Psoas muscle (tissue), 8 donors: Measurements from ENCODE around the gene OTUD3. TPM values are rescaled to one million over a fixed set of nuclear protein-coding genes. Genes with fewer than 3 reads are reported as not detected.

Source experiments
- ATAC-seq, 4 donors: fragments of 200-7000 bp; cut with Tn5 transposase; one replicate each; pipeline ENCODE4 v1.9.1; 2020; ENCODE audit warnings: moderate library complexity in 3 of 4, mild to moderate bottlenecking in 2 of 4
- DNase-seq, 2 donors: peaks; one replicate each; pipeline ENCODE4 v3.0.0-alpha.2; 2020
- H3K27ac ChIP-seq: fragments of 200-600 bp; one replicate; pipeline ENCODE4 v1.8.0; 2022
- H3K27me3 ChIP-seq, 3 donors: fragments of 200-600 bp in 1 of 3; one replicate each; pipeline versions ENCODE4 v1.6.1 to v1.8.0; 2013 to 2022; ENCODE audit warnings: low read length in 2 of 3, mild to moderate bottlenecking in 2 of 3, moderate library complexity in 1 of 3; ENCODE audit not compliant: insufficient read depth in 3 of 3
- H3K36me3 ChIP-seq, 2 donors: fragments of 200-600 bp in 1 of 2; one replicate each; pipeline versions ENCODE4 v1.6.1 to v1.8.0; 2013 to 2022; ENCODE audit warnings: low read depth in 1 of 2, mild to moderate bottlenecking in 1 of 2, moderate library complexity in 1 of 2; ENCODE audit not compliant: insufficient read depth in 1 of 2
- H3K4me1 ChIP-seq: fragments of 200-600 bp; one replicate; pipeline ENCODE4 v1.8.0; 2022
- H3K4me3 ChIP-seq: fragments of 200-600 bp; one replicate; pipeline ENCODE4 v1.8.0; 2022; ENCODE audit warnings: mild to moderate bottlenecking
- H3K9me3 ChIP-seq: fragments of 200-600 bp; one replicate; pipeline ENCODE4 v1.8.0; 2022
- WGBS, 3 donors: extraction: QIAGEN DNeasy Blood & Tissue Kit; methylation state at CpG; one replicate each; pipeline versions ENCODE4 v1.1.6 to v1.1.7; 2013; 5-methylcytosine and 5-hydroxymethylcytosine counted together
- intact Hi-C, 2 donors: fragments of 100-400 bp; cut with DNase I; formaldehyde crosslinking; loops; one replicate each; pipeline versions ENCODE4 v1.11.0 to v1.14.2; 2022
- polyA plus RNA-seq, 3 donors: library from polyadenylated mRNA; stranded (reverse); fragments of 200-250 nt; gene quantifications; one replicate each; pipeline ENCODE4 v1.2.3, GENCODE V29; 2013
- total RNA-seq, 4 donors: library from RNA; stranded (reverse); fragmentation: NEBNext Ultra II Directional in 2 of 4; extraction: Animal tissue kit (Norgen Biotek cat#: 25700) in 2 of 4; gene quantifications; one replicate each; pipeline versions ENCODE4 v1.2.1 to v1.2.4, GENCODE V29; 2021 to 2023
- TF ChIP-seq, protein P1 (sequence below): fragments of 200-600 bp; IDR thresholded peaks from one replicate; pipeline ENCODE4 v1.8.0; 2022; ENCODE audit warnings: antibody characterized with exemption
- donor health status: healthy with polysubstance abuse.
- donor health status: DM: no; HTN: no; CAD: no; lungs with moderate emphysema.
- donor health status: Bipolar disorder and iron deficiency.
- donor health status: healthy.
- donor health status: DM: yes; HTN: yes; CAD: no.
- donor health status: DM: no; HTN: no; CAD: no.
- donor health status: DM: no; HTN: no; CAD: no.
- donor health status: DM: yes; HTN: yes; CAD: no.

The OTUD3 gene
- total and polyA plus RNA-seq, 7 donors = 2.3 to 7.6 (median 6.1) TPM

DNA sequence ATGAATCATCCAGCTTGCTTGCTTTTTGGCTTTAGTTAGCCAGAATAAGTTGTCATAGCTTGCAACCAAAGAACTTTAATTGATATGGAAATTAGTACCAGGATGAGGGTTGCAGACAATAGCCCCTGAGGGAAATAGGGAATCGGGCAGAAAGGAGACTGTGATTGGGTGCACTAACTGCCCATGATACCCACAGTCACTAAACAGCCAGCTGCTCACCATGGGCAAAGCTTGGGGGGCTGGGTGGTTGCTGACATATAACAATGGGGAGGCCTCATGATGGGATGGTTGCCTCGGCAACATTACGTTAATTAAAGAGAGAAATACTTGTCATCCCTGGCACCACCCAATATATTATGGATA, 59.0 kb downstream of the OTUD3 start:
- DNase-seq (no peak), ATAC-seq (no peak)
- Histone ChIP-seq H3K36me3 (no peaks in the 10 kb centered on the region), H3K27me3 (peaks cover 0 to 3% (median 0%) of the 10 kb centered on the region in 3 donors), H3K4me3 (no peak overlapping the region), H3K4me1 (no peaks in the 10 kb centered on the region), H3K9me3 (no peaks in the 10 kb centered on the region), H3K27ac (no peak overlapping the region)
- intact Hi-C loops = no loop called here
- TF ChIP-seq, protein P1, sequence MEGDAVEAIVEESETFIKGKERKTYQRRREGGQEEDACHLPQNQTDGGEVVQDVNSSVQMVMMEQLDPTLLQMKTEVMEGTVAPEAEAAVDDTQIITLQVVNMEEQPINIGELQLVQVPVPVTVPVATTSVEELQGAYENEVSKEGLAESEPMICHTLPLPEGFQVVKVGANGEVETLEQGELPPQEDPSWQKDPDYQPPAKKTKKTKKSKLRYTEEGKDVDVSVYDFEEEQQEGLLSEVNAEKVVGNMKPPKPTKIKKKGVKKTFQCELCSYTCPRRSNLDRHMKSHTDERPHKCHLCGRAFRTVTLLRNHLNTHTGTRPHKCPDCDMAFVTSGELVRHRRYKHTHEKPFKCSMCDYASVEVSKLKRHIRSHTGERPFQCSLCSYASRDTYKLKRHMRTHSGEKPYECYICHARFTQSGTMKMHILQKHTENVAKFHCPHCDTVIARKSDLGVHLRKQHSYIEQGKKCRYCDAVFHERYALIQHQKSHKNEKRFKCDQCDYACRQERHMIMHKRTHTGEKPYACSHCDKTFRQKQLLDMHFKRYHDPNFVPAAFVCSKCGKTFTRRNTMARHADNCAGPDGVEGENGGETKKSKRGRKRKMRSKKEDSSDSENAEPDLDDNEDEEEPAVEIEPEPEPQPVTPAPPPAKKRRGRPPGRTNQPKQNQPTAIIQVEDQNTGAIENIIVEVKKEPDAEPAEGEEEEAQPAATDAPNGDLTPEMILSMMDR = no peak
- 90 to 92% (median 90%) methylated on average over 3 of the region's 3 CpGs for WGBS, 3 donors

DNA sequence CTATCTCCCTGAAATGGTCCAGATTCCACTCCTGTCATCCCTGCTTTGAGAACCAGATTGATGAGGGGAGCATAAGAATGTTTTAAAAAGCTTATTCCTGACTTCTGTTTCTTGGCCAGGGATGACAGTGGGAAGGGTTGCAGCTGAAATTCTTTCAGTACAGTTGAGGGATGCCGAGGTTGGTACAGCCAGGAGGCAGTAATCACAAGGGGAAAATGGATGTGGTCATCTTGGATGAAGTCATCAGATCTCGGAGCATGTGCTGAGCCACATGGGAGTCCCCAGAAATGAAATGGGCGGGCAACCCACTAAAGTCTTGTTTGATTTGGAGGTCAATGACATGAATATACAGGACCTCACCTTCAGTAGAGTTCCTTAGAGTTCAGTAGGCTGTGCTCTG, 59.9 kb downstream of the OTUD3 start:
- intact Hi-C loops = no loop called here
- WGBS, 3 donors = 47 to 63% (median 59%) methylated on average over 3 of the region's 3 CpGs
- Histone ChIP-seq H3K27me3 (peaks cover 0 to 3% (median 3%) of the 10 kb centered on the region in 3 donors), H3K27ac (no peak overlapping the region), H3K4me3 (no peak overlapping the region), H3K36me3 (no peaks in the 10 kb centered on the region), H3K9me3 (no peaks in the 10 kb centered on the region), H3K4me1 (no peaks in the 10 kb centered on the region)
- no peak for ATAC-seq
- DNase-seq = no peak
- TF ChIP-seq, protein P1 = no peak

DNA sequence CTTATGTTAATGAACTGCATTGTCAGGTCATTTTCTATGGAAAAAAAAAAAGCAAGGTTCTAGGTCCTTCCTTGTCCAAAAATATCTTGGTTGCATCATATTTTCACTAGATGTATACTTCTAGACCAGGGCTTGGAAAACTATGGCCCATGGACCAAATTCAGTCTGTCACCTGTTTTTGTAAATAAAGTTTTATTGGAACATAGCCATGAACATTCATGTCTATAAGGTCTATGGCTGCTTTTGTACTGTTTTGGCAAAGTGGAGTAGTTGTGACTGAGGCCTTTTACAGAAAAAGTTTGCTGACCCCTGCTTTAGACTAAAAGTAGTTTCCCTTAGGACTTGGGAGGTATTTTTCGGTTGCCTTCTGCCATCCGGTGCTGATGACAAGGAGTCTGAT, 60.5 kb downstream of the OTUD3 start:
- intact Hi-C loops = no loop called here
- Histone ChIP-seq H3K27ac (no peak overlapping the region), H3K9me3 (no peaks in the 10 kb centered on the region), H3K27me3 (peaks cover 0 to 5% (median 3%) of the 10 kb centered on the region in 3 donors), H3K36me3 (no peaks in the 10 kb centered on the region), H3K4me3 (no peak overlapping the region), H3K4me1 (no peaks in the 10 kb centered on the region)
- ATAC-seq (no peak), DNase-seq (no peak)
- WGBS, 3 donors = 82 to 88% (median 85%) methylated on average over 2 of the region's 2 CpGs
- TF ChIP-seq, protein P1 = no peak

DNA sequence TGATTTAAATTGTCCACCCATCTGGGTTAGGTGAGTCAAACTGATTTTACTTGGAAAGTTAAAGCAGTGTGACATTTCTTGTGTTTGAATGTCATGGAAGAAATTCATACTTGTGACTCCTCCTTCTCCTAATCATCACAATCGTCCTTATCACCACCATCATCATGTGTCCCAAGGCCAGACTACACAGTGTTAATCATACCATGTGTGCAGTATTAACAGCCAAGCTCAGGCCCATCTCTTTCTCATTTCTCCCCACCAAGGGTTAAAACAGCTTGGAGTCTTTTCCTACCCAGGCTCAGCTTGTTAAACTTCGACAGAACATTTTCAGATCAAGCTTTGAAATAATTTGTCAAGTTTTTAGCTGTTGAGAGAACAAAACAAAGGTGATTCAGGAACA, 63.7 kb downstream of the OTUD3 start:
- WGBS, 3 donors = 42 to 47% (median 46%) methylated on average over 2 of the region's 2 CpGs

DNA sequence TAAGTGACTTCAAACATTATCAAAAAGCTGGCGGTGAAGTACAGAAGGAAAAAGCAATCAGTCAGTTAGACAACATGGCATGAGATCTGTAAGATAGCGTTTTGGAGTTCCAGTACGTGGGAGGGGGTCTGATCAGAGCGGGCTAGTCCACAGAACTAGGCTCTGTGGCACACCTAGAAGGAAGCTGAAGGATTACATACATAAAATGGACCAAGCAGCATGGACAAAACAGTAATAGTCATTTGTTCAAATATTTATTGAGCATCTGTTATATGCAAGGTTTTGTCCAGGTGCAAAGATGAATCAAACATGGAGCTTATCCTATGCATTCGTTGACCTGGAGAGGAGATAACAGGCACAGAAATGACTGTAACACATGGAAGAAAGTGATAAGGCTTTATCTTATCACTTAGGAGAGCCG, 64.1 kb downstream of the OTUD3 start:
- TF ChIP-seq, protein P1 = no peak
- Histone ChIP-seq H3K27me3 (peaks cover 0 to 5% (median 3%) of the 10 kb centered on the region in 3 donors), H3K27ac (no peak overlapping the region), H3K4me1 (no peaks in the 10 kb centered on the region), H3K4me3 (no peak overlapping the region), H3K9me3 (no peaks in the 10 kb centered on the region), H3K36me3 (no peaks in the 10 kb centered on the region)
- WGBS, 3 donors = 78 to 82% (median 78%) methylated on average over 6 of the region's 6 CpGs
- DNase-seq (no peak), ATAC-seq (no peak)
- intact Hi-C loops = no loop called here

More for the DNA sequence above, 63.7 kb downstream of the OTUD3 start:
- Histone ChIP-seq H3K27me3 (peaks cover 0 to 5% (median 3%) of the 10 kb centered on the region in 3 donors), H3K4me1 (no peaks in the 10 kb centered on the region), H3K9me3 (no peaks in the 10 kb centered on the region), H3K4me3 (no peak overlapping the region), H3K27ac (no peak overlapping the region), H3K36me3 (no peaks in the 10 kb centered on the region)
- TF ChIP-seq, protein P1 = no peak
- ATAC-seq (no peak), DNase-seq (no peak)
- intact Hi-C loops = no loop called here
